ENCODE results near the gene NDFIP1.
"Not testable (repeated sequence)": the region's sequence is repeated elsewhere in the genome, so short reads cannot be mapped to it uniquely, and the experiment has no call there.

The NDFIP1 gene

DNA sequence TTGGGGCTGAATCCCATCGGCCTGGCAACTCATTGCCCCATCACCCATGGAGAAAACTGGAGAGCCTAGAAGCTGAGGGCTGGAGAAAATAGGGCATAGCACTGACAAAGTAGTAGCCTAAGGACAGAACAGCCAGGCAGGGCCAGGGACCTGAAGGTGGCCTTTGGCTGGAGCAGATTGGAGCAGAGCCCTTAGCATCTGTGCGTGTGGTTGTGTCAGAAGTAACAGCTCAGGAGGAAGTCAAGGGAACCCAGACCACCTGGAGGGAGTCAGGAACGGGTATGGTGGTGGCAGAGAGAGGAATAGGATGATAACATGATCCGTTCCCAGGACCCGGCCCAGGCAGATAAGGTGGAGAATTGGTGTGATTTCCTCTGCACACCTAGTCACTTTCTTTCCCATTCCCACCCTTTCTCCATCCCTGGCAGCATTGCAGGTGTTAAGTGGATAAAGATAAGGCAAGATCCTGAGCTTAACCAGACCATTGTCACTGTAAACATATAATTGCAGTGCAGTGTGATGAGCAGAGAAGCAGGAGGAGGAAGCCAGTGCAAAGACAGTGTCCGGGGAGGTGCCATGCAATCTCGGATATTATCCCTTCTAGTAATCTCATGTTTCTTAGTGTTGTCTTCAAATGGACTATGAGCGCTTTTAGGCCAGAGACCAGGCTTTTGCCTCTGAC is 67.0 kb downstream of the NDFIP1 start:
- no peak overlapping the region for H3K27ac Mint-ChIP-seq
- H3K27me3 Mint-ChIP-seq = peaks cover 2% of the 10 kb centered on the region
- no peaks in the 10 kb centered on the region for H3K36me3 Mint-ChIP-seq (ENCODE audit: low read depth)
- H3K4me1 Mint-ChIP-seq (ENCODE audit: low read depth) = no peaks in the 10 kb centered on the region
- no peak overlapping the region for H3K4me3 Mint-ChIP-seq
- no peaks in the 10 kb centered on the region for H3K9me3 Mint-ChIP-seq

GRCh38 chr5:142176255-142176654 is 67.7 kb downstream of the NDFIP1 start:
- Mint-ChIP-seq H3K4me3 (no peak overlapping the region), H3K27ac (no peak overlapping the region), H3K27me3 (peaks cover 2% of the 10 kb centered on the region), H3K4me1 (ENCODE audit: low read depth) (no peaks in the 10 kb centered on the region), H3K36me3 (ENCODE audit: low read depth) (no peaks in the 10 kb centered on the region), H3K9me3 (no peaks in the 10 kb centered on the region)

DNA sequence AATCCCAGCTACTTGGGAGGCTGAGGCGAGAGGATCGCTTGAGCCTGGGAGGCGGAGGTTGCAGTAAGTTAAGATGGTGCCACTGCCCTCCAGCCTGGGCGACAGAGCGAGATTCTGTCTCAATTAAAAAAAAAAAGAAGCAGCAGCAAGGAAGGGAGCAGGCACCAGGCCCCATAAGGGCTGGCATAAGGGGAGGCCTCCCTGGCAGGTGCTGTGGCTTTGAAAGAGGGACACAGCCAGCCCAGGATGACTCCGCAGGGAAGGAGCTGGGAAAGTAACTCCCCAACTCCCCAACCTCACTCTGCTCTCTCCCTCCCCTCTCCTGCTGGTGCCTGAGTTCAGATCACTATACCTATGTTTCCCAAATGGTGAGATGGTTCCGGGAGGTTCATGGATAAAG is 70.1 kb downstream of the NDFIP1 start:
- Mint-ChIP-seq H3K27ac (no peak overlapping the region), H3K4me1 (ENCODE audit: low read depth) (no peaks in the 10 kb centered on the region), H3K9me3 (no peaks in the 10 kb centered on the region), H3K36me3 (ENCODE audit: low read depth) (no peaks in the 10 kb centered on the region), H3K4me3 (no peak overlapping the region), H3K27me3 (peaks cover 2% of the 10 kb centered on the region)

DNA sequence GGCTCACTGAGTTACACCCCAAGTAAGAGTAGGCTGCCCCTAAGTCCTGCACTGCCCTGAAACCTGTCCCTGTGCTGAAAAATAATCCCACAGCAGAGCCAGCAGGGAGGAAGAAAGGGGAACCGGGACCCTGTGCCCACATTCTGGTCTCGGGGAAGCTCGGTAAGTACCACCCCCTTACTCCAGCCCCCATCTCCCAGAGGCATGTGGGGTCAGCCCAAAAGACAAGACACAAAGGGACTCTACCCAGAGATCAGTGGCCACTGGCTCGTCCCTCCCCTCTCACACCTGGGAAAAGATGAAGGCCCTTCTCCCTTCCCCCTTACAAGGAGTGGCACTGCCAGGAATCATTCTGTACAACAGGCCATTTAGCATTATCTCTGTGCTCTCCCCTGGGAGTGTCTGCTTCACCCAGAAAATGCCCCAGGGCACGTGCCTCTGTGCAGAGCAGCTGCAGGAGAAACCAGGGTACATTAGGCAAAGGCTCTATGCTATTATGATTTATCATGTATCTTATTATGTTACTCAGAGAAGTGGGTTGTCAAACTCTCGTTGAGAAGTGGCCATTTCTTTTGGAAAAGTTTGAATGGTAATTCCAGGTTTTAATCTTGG is 71.3 kb downstream of the NDFIP1 start:
- Mint-ChIP-seq H3K27ac (no peak overlapping the region), H3K9me3 (no peaks in the 10 kb centered on the region), H3K27me3 (peaks cover 1% of the 10 kb centered on the region), H3K4me3 (no peak overlapping the region), H3K36me3 (ENCODE audit: low read depth) (no peaks in the 10 kb centered on the region), H3K4me1 (ENCODE audit: low read depth) (no peaks in the 10 kb centered on the region)

DNA sequence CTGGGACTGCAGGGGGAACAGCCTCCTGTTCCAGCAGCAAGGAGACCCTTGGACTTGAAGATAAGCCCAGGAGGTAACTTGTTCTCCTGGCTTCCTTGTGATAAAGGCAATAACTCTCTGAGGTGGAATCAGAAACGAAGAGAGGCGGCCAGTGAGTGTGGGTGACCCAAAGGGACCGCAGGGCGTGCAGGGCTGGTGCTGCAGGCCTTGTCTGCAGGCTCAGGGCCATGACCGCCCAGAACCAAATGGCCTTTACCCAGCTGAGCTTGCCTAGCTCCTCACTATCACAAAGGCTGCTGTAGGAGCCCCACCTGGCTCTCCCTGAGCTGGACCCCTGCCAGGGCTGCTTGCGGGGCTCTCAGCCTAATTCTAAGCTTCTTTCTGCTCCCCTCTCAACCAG is 72.5 kb downstream of the NDFIP1 start:
- no peaks in the 10 kb centered on the region for H3K4me1 Mint-ChIP-seq (ENCODE audit: low read depth)
- H3K27ac Mint-ChIP-seq = no peak overlapping the region
- no peaks in the 10 kb centered on the region for H3K36me3 Mint-ChIP-seq (ENCODE audit: low read depth)
- H3K4me3 Mint-ChIP-seq = no peak overlapping the region
- peaks cover 3% of the 10 kb centered on the region for H3K27me3 Mint-ChIP-seq
- H3K9me3 Mint-ChIP-seq = no peaks in the 10 kb centered on the region

- H3K27ac Mint-ChIP-seq = no peak overlapping the region
- no peak overlapping the region for H3K4me3 Mint-ChIP-seq
- H3K4me1 Mint-ChIP-seq (ENCODE audit: low read depth) = no peaks in the 10 kb centered on the region
- no peaks in the 10 kb centered on the region for H3K36me3 Mint-ChIP-seq (ENCODE audit: low read depth)
- peaks cover 3% of the 10 kb centered on the region for H3K27me3 Mint-ChIP-seq
- H3K9me3 Mint-ChIP-seq = no peaks in the 10 kb centered on the region
These were observed 73.1 kb downstream of the NDFIP1 start for GRCh38 chr5:142181547-142182163.

DNA sequence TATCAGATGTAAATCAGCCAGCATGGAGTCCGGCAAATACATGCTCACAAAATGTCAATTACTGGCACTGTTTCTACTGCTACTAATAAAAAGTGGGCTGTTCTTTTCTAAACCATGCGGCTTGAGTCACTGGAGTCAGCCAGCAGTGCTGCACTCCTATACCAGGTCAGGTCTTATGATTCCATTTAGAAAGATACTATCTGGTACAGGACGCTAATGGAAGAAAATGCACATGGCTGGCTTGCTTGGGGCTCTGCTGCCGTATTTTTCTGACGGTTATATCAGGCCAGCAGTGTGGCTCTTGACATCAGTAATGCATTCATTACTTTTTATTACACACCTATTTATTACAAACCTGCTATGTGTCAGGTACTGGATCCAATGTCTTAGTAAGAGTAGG is 74.3 kb downstream of the NDFIP1 start:
- Mint-ChIP-seq H3K27me3 (peaks cover 3% of the 10 kb centered on the region), H3K4me1 (ENCODE audit: low read depth) (no peaks in the 10 kb centered on the region), H3K4me3 (no peak overlapping the region), H3K36me3 (ENCODE audit: low read depth) (no peaks in the 10 kb centered on the region), H3K9me3 (no peaks in the 10 kb centered on the region), H3K27ac (no peak overlapping the region)

DNA sequence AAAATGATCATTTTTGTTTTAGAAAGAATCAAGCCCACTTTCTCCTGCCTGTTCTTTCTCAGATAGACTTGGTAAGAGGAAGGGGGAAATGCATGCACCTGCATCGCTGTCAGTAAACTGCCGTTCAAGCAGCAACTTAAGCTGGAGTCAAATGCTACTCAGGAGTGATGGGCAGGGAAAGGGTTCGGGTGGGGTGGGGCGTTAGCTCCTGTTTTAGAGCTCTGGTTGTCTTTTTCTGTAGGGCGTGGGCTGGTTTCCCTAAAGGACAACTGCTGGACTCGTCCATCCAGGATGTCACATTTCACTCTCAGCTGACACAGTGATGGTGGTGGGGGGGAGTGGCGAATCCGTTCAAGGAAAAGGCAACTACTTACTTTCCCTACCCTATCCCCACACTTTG is 75.0 kb downstream of the NDFIP1 start:
- Mint-ChIP-seq H3K4me3 (no peak overlapping the region), H3K36me3 (ENCODE audit: low read depth) (no peaks in the 10 kb centered on the region), H3K27ac (no peak overlapping the region), H3K27me3 (peaks cover 3% of the 10 kb centered on the region), H3K9me3 (no peaks in the 10 kb centered on the region), H3K4me1 (ENCODE audit: low read depth) (no peaks in the 10 kb centered on the region)

DNA sequence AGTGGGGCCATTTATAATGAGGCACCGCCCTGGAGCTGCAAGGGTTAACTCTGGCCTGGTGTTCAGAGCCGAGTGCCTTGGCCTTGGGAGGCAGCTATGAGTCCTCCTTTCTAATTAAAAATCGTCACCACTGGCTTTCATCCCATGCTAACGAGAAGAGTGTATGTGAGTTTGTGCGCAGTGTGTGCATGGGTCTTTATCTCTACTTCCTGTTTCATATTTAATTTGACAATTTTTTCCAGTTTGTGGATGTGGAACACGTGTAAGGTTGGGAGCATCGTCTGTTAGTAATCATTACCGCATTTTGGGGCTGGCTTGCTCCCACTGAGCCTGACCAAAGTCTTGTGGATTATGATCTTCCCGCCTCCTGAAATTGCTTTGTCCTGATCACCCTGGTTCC is 76.4 kb downstream of the NDFIP1 start:
- Mint-ChIP-seq H3K9me3 (no peaks in the 10 kb centered on the region), H3K36me3 (ENCODE audit: low read depth) (no peaks in the 10 kb centered on the region), H3K4me3 (no peak overlapping the region), H3K4me1 (ENCODE audit: low read depth) (no peaks in the 10 kb centered on the region), H3K27me3 (peaks cover 3% of the 10 kb centered on the region), H3K27ac (no peak overlapping the region)

DNA sequence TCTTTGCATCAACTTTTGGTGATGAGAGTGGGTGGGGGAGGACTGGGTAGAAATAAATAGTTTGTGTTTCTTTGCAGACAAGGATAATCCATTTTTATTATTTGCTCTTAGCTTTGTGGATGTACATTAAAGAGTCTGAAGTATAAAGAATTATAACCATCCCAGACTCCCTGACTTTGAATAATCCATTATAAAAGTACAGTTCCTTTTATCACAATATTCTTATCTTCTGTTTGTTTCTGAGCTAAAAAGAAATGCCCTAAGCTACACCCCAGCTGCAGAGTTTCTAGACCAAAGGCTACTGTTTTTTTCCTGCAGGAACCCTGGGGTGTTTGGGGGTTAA is 77.9 kb downstream of the NDFIP1 start:
- Mint-ChIP-seq H3K27ac (no peak overlapping the region), H3K9me3 (no peaks in the 10 kb centered on the region), H3K36me3 (ENCODE audit: low read depth) (no peaks in the 10 kb centered on the region), H3K4me1 (ENCODE audit: low read depth) (no peaks in the 10 kb centered on the region), H3K4me3 (no peak overlapping the region), H3K27me3 (peaks cover 3% of the 10 kb centered on the region)

DNA sequence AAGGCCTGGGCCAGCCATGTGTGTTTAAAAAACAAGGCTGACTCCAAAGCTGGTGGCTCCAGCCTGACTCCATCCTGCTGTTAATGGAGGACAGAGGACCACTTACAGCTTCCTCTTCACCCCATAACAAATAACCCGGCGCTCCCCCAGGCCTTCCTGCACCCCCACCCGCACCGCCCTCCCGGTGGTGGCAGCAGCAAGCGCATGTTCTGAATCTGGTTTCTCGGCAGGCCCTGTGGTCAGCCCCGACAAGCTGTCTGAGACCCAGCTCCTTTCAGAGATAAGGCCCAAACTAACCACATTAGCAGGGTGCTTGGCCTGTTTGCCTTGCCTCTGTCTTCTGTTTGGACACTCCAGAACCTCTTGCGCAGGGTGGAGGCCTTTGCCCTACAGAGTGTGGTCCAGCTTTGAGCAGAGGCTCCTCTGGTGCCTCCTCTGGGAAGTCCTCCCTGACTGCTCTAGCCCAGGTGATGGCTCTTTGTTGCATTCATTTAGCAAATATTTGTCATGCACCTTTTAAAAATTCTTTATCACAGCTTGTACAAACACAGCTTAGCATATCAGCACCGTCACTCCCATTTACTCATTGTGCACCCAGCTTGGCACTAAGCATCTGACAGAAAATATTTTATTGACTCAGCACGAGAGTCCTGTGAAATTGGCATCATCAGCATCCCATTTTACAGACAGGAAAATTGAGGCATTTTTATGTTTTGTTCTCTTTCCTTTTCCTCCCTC is 78.4 kb downstream of the NDFIP1 start:
- Mint-ChIP-seq H3K27ac (no peak overlapping the region), H3K4me3 (no peak overlapping the region), H3K4me1 (ENCODE audit: low read depth) (no peaks in the 10 kb centered on the region), H3K36me3 (ENCODE audit: low read depth) (no peaks in the 10 kb centered on the region), H3K9me3 (no peaks in the 10 kb centered on the region), H3K27me3 (peaks cover 3% of the 10 kb centered on the region)

- H3K36me3 Mint-ChIP-seq (ENCODE audit: low read depth); H3K27ac Mint-ChIP-seq; H3K27me3 Mint-ChIP-seq: not testable (repeated sequence)
These were observed 80.1 kb downstream of the NDFIP1 start for GRCh38 chr5:142188691-142189090.

GRCh38 chr5:142189813-142190212 is 81.2 kb downstream of the NDFIP1 start:
- Mint-ChIP-seq H3K4me1 (ENCODE audit: low read depth) (no peaks in the 10 kb centered on the region), H3K36me3 (ENCODE audit: low read depth) (no peaks in the 10 kb centered on the region), H3K27ac (no peak overlapping the region), H3K4me3 (no peak overlapping the region), H3K27me3 (peaks cover 3% of the 10 kb centered on the region), H3K9me3 (no peaks in the 10 kb centered on the region)

More at GRCh38 chr5:142188691-142189090, 80.1 kb downstream of the NDFIP1 start:
- H3K9me3 Mint-ChIP-seq; H3K4me3 Mint-ChIP-seq; H3K4me1 Mint-ChIP-seq (ENCODE audit: low read depth): not testable (repeated sequence)

DNA sequence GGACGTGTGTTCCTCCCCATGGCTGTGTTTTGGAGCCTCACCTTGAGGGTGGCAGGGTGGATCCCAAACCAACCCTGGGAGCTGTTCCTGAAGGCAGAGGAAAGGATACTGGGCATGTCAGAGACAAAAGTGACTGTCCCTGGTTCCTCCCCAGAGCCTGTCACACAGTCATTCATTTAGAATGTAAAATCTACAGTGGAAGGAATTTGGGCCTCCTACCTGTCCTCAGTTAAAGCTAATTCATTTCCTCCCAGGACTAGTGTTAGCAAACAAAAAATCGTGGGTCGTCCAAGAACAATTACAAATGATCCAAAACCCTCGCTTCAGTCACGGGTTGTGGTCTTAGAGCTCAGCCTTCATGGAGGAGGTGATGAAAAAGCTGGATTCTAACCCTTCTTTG is 83.2 kb downstream of the NDFIP1 start:
- H3K9me3 Mint-ChIP-seq = no peaks in the 10 kb centered on the region
- no peak overlapping the region for H3K27ac Mint-ChIP-seq
- H3K36me3 Mint-ChIP-seq (ENCODE audit: low read depth) = no peaks in the 10 kb centered on the region
- H3K27me3 Mint-ChIP-seq = no peaks in the 10 kb centered on the region
- no peaks in the 10 kb centered on the region for H3K4me1 Mint-ChIP-seq (ENCODE audit: low read depth)
- no peak overlapping the region for H3K4me3 Mint-ChIP-seq
